Parathyroid adenoma (tissue), 2 donors: ENCODE measurements around the gene BRD4.

Experiments
- H2AFZ ChIP-seq: fragments of 300-600 bp; sonication (generic); one replicate; pipeline ENCODE4 v1.7.0; 2017; ENCODE audit warnings: antibody characterized with exemption, mild to moderate bottlenecking
- H3K27ac ChIP-seq: fragments of 300-600 bp; sonication (generic); one replicate; pipeline ENCODE4 v1.7.0; 2017
- H3K27me3 ChIP-seq: fragments of 300-600 bp; sonication (generic); one replicate; pipeline ENCODE4 v1.7.0; 2017; ENCODE audit warnings: low read length; ENCODE audit not compliant: control insufficient read depth, insufficient read depth
- H3K36me3 ChIP-seq: fragments of 300-600 bp; sonication (generic); one replicate; pipeline ENCODE4 v1.7.0; 2017; ENCODE audit warnings: low read length; ENCODE audit not compliant: control insufficient read depth, insufficient read depth
- H3K4me1 ChIP-seq: fragments of 300-600 bp; sonication (generic); one replicate; pipeline ENCODE4 v1.7.0; 2017; ENCODE audit warnings: control low read depth
- H3K4me2 ChIP-seq: fragments of 300-600 bp; sonication (generic); one replicate; pipeline ENCODE4 v1.7.0; 2017; ENCODE audit warnings: low read length
- H3K4me3 ChIP-seq: fragments of 300-600 bp; sonication (generic); one replicate; pipeline ENCODE4 v1.7.0; 2017; ENCODE audit warnings: low read depth, low read length
- H3K79me2 ChIP-seq: fragments of 300-600 bp; sonication (generic); one replicate; pipeline ENCODE4 v1.7.0; 2017; ENCODE audit warnings: control low read depth
- H3K9ac ChIP-seq: fragments of 300-600 bp; sonication (generic); one replicate; pipeline ENCODE4 v1.7.0; 2017; ENCODE audit warnings: mild to moderate bottlenecking
- H3K9me3 ChIP-seq: fragments of 300-600 bp; sonication (generic); one replicate; pipeline ENCODE4 v1.7.0; 2017; ENCODE audit warnings: low read length; ENCODE audit not compliant: control insufficient read depth
- TF ChIP-seq, protein P1 (sequence below): fragments of 300-600 bp; sonication (generic); IDR thresholded peaks from one replicate; pipeline ENCODE4 v1.7.0; 2017; ENCODE audit warnings: antibody characterized with exemption, mild to moderate bottlenecking
- donor health status: primary hyperparathyroidism.

BRD4 gene

GRCh38 chr19:15239337-15239949 is 92.9 kb downstream of the BRD4 start:
- Histone ChIP-seq H3K4me3 (no peak overlapping the region), H3K27ac (no peak overlapping the region), H3K4me2 (no peak overlapping the region), H3K9me3 (no peaks in the 10 kb centered on the region), H2AFZ (no peak overlapping the region), H3K27me3 (no peaks in the 10 kb centered on the region), H3K4me1 (peaks cover 7% of the 10 kb centered on the region), H3K79me2 (peaks cover 21% of the 10 kb centered on the region), H3K36me3 (no peaks in the 10 kb centered on the region), H3K9ac (no peak overlapping the region)
- TF ChIP-seq, protein P1, sequence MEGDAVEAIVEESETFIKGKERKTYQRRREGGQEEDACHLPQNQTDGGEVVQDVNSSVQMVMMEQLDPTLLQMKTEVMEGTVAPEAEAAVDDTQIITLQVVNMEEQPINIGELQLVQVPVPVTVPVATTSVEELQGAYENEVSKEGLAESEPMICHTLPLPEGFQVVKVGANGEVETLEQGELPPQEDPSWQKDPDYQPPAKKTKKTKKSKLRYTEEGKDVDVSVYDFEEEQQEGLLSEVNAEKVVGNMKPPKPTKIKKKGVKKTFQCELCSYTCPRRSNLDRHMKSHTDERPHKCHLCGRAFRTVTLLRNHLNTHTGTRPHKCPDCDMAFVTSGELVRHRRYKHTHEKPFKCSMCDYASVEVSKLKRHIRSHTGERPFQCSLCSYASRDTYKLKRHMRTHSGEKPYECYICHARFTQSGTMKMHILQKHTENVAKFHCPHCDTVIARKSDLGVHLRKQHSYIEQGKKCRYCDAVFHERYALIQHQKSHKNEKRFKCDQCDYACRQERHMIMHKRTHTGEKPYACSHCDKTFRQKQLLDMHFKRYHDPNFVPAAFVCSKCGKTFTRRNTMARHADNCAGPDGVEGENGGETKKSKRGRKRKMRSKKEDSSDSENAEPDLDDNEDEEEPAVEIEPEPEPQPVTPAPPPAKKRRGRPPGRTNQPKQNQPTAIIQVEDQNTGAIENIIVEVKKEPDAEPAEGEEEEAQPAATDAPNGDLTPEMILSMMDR: no peak

- Histone ChIP-seq H3K27ac (no peak overlapping the region), H3K36me3 (no peaks in the 10 kb centered on the region), H3K4me2 (no peak overlapping the region), H3K4me3 (no peak overlapping the region), H3K4me1 (peaks cover 2% of the 10 kb centered on the region), H3K9ac (no peak overlapping the region), H2AFZ (no peak overlapping the region), H3K79me2 (peaks cover 17% of the 10 kb centered on the region), H3K27me3 (no peaks in the 10 kb centered on the region), H3K9me3 (no peaks in the 10 kb centered on the region)
- TF ChIP-seq, protein P1: no peak
These were observed 93.6 kb downstream of the BRD4 start for GRCh38 chr19:15238639-15239155.

- H3K9ac ChIP-seq: no peak overlapping the region
- H3K4me3 ChIP-seq: no peak overlapping the region
- no peaks in the 10 kb centered on the region for H3K27me3 ChIP-seq
- H3K36me3 ChIP-seq: no peaks in the 10 kb centered on the region
- no peak overlapping the region for H2AFZ ChIP-seq
- no peaks in the 10 kb centered on the region for H3K9me3 ChIP-seq
- H3K4me2 ChIP-seq: no peak overlapping the region
- peaks cover 14% of the 10 kb centered on the region for H3K79me2 ChIP-seq
- no peaks in the 10 kb centered on the region for H3K4me1 ChIP-seq
- TF ChIP-seq, protein P1: no peak
- H3K27ac ChIP-seq: no peak overlapping the region
These were observed 94.3 kb downstream of the BRD4 start for GRCh38 chr19:15237759-15238638.

DNA sequence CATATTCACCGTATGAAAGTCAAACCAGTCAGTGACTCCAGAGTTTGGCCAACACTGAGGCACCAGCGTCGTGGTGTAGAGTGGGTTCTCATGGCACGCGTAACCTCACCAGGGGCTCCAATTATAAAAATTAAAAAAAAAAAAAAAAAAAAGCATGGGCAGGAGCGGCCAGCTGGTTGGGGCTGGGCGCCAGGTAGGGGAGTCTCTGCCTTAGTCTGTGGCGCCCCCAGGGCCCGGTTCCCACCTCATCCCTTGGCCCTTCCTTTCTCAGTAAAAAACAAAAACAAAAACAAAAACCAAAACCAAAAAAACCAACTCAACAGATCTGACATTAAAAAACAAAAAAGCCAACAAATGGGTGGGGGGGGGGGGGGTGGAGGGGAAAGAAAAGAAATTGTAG is 95.5 kb downstream of the BRD4 start:
- TF ChIP-seq, protein P1: no peak

More for the DNA sequence above, 95.5 kb downstream of the BRD4 start:
- H2AFZ ChIP-seq: no peak overlapping the region
- peaks cover 8% of the 10 kb centered on the region for H3K79me2 ChIP-seq
- H3K4me2 ChIP-seq: no peak overlapping the region
- H3K9me3 ChIP-seq: no peaks in the 10 kb centered on the region
- no peak overlapping the region for H3K4me3 ChIP-seq
- H3K9ac ChIP-seq: no peak overlapping the region
- H3K27me3 ChIP-seq: no peaks in the 10 kb centered on the region
- H3K27ac ChIP-seq: no peak overlapping the region
- H3K36me3 ChIP-seq: no peaks in the 10 kb centered on the region
- no peaks in the 10 kb centered on the region for H3K4me1 ChIP-seq
